ENCODE measurements around the gene AGMAT. TPM values are rescaled to one million over a fixed set of nuclear protein-coding genes. Genes with fewer than 3 reads are reported as not detected.

Gene AGMAT
- total and polyA plus RNA-seq, 9 of the 15 experiments (the other 6 are each of a cell fraction or from before 2014, with no cell fraction given), result not detected

DNA sequence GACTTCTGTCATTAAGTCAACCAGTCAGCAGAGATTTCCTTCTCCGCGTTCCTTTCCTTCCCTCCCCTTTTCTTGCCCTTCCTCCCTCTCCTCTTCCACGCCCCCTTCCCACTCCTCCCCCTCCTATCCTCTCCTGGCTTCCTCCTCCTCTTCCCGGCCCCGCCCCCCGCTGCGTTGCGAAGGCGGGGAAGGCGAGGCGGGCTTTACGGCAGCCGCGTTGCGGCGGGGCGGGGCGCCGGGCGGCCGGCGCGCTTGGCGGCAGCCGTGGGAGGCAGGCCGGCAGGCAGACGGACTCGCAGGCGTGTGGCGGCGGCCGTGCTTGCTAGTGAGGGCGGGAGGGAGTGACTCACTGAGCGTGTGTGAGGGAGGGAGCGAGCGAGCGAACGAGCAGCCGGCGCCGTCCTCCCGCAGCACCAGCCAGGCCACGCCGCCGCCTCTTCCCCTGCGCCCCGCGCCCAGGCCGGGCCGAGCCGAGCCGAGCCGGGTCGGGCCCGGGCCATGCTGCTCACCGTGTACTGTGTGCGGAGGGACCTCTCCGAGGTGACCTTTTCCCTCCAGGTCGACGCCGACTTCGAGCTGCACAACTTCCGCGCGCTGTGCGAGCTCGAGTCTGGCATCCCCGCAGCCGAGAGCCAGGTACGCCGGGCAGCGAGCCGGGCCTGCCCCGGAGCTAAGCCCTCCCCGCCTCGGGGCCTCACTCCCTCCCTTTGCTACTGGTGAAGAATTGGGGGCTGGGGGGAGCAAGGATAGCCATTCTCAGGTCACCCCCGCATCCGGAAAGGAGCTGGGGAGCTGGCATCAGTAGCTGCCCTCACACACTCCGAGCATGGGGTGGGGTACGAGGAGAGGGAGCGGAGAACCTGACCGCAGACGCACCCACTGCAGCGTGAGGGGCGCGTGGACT, 32.6 kb upstream of the AGMAT start, which contains the start of gene DDI2 (continued):
- TF ChIP-seq RCOR1 (IDR thresholded peaks at IDR 0.05; ENCODE audit: borderline replicate concordance in 1 of 2, low read depth in 2 of 2, low read length in 2 of 2) (peak; percentile 13 to 49; a peak in 2 of 4 replicates), SIN3A (IDR thresholded peaks at IDR 0.05; ENCODE audit: borderline replicate concordance in 2 of 2, control insufficient read depth in 1 of 2, low read depth in 2 of 2, low read length in 2 of 2) (peak; percentile 30 to 83; a peak in 2 of 4 replicates), ADNP (tag; IDR thresholded peaks at IDR 0.05) (no peak), ZNF75A (CRISPR knock-in tag; IDR thresholded peaks at IDR 0.05) (no peak), ZNF263 (CRISPR knock-in tag; IDR thresholded peaks at IDR 0.05; ENCODE audit: borderline replicate concordance) (peak; percentile 94), CREM (IDR thresholded peaks at IDR 0.05; ENCODE audit: low read depth) (peak; percentile 78), HEY1 (CRISPR knock-in tag; IDR thresholded peaks at IDR 0.05; ENCODE audit: borderline replicate concordance) (no peak), NONO (IDR thresholded peaks at IDR 0.05; ENCODE audit: low read depth in 2 of 2, low read length in 1 of 2) (peak; percentile 75 to 95), CXXC5 (CRISPR knock-in tag; IDR thresholded peaks at IDR 0.05) (peak; percentile 99), PHB (CRISPR knock-in tag; IDR thresholded peaks at IDR 0.05) (peak; percentile 84; the same call in 1 of the 2 replicates), ZBED1 (IDR thresholded peaks at IDR 0.05) (no peak), KHSRP (IDR thresholded peaks at IDR 0.05) (no peak), SIRT6 (IDR thresholded peaks at IDR 0.05; ENCODE audit: low read depth, low read length) (no peak)
- TF ChIP-seq, protein P1, sequence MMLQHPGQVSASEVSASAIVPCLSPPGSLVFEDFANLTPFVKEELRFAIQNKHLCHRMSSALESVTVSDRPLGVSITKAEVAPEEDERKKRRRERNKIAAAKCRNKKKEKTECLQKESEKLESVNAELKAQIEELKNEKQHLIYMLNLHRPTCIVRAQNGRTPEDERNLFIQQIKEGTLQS (IDR thresholded peaks at IDR 0.05), result 0 out of 2 replicates have a peak, but pooled peaks have one; percentile 32
- TF ChIP-seq, protein P1 (CRISPR knock-in tag; conservative IDR thresholded peaks at IDR 0.05), result peak; percentile 82
- TF ChIP-seq, protein P2, sequence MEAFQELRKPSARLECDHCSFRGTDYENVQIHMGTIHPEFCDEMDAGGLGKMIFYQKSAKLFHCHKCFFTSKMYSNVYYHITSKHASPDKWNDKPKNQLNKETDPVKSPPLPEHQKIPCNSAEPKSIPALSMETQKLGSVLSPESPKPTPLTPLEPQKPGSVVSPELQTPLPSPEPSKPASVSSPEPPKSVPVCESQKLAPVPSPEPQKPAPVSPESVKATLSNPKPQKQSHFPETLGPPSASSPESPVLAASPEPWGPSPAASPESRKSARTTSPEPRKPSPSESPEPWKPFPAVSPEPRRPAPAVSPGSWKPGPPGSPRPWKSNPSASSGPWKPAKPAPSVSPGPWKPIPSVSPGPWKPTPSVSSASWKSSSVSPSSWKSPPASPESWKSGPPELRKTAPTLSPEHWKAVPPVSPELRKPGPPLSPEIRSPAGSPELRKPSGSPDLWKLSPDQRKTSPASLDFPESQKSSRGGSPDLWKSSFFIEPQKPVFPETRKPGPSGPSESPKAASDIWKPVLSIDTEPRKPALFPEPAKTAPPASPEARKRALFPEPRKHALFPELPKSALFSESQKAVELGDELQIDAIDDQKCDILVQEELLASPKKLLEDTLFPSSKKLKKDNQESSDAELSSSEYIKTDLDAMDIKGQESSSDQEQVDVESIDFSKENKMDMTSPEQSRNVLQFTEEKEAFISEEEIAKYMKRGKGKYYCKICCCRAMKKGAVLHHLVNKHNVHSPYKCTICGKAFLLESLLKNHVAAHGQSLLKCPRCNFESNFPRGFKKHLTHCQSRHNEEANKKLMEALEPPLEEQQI (IDR thresholded peaks at IDR 0.05), result no peak
- TF ChIP-seq, protein P3, sequence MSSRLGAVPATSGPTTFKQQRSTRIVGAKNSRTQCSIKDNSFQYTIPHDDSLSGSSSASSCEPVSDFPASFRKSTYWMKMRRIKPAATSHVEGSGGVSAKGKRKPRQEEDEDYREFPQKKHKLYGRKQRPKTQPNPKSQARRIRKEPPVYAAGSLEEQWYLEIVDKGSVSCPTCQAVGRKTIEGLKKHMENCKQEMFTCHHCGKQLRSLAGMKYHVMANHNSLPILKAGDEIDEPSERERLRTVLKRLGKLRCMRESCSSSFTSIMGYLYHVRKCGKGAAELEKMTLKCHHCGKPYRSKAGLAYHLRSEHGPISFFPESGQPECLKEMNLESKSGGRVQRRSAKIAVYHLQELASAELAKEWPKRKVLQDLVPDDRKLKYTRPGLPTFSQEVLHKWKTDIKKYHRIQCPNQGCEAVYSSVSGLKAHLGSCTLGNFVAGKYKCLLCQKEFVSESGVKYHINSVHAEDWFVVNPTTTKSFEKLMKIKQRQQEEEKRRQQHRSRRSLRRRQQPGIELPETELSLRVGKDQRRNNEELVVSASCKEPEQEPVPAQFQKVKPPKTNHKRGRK (tag; IDR thresholded peaks at IDR 0.05), result no peak
- TF ChIP-seq, protein P4, sequence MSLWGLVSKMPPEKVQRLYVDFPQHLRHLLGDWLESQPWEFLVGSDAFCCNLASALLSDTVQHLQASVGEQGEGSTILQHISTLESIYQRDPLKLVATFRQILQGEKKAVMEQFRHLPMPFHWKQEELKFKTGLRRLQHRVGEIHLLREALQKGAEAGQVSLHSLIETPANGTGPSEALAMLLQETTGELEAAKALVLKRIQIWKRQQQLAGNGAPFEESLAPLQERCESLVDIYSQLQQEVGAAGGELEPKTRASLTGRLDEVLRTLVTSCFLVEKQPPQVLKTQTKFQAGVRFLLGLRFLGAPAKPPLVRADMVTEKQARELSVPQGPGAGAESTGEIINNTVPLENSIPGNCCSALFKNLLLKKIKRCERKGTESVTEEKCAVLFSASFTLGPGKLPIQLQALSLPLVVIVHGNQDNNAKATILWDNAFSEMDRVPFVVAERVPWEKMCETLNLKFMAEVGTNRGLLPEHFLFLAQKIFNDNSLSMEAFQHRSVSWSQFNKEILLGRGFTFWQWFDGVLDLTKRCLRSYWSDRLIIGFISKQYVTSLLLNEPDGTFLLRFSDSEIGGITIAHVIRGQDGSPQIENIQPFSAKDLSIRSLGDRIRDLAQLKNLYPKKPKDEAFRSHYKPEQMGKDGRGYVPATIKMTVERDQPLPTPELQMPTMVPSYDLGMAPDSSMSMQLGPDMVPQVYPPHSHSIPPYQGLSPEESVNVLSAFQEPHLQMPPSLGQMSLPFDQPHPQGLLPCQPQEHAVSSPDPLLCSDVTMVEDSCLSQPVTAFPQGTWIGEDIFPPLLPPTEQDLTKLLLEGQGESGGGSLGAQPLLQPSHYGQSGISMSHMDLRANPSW (CRISPR knock-in tag; IDR thresholded peaks at IDR 0.05), result no peak
- TF ChIP-seq, protein P5, sequence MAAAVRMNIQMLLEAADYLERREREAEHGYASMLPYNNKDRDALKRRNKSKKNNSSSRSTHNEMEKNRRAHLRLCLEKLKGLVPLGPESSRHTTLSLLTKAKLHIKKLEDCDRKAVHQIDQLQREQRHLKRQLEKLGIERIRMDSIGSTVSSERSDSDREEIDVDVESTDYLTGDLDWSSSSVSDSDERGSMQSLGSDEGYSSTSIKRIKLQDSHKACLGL (CRISPR knock-in tag; IDR thresholded peaks at IDR 0.05; ENCODE audit: borderline replicate concordance, poor library complexity, severe bottlenecking), result peak; percentile 60

All from K562 (cell line).